Type B pancreatic cell (in vitro differentiated cells): ENCODE measurements around the gene STARD7. TPM values are rescaled to one million over a fixed set of nuclear protein-coding genes. Genes with fewer than 3 reads are reported as not detected.

Source experiments
- DNase-seq: peaks from one replicate; pipeline ENCODE4 v3.0.0; 2021; ENCODE audit warnings: mixed read lengths; ENCODE audit not compliant: unreplicated experiment; ENCODE audit errors: extremely low spot score
- H3K27ac Mint-ChIP-seq: 2 replicates; pipeline ENCODE4 v1.8.0; 2021; ENCODE audit warnings: mild to moderate bottlenecking, mixed read lengths
- H3K27me3 Mint-ChIP-seq: 2 replicates; pipeline ENCODE4 v1.8.0; 2021; ENCODE audit warnings: mixed read lengths
- H3K36me3 Mint-ChIP-seq: 2 replicates; pipeline ENCODE4 v1.8.0; 2021; ENCODE audit warnings: mixed read lengths
- H3K4me1 Mint-ChIP-seq: one replicate; pipeline ENCODE4 v1.8.0; 2021; ENCODE audit warnings: mixed read lengths; ENCODE audit not compliant: unreplicated experiment
- H3K4me3 Mint-ChIP-seq: 2 replicates; pipeline ENCODE4 v1.8.0; 2021; ENCODE audit warnings: mild to moderate bottlenecking, mixed read lengths
- H3K9me3 Mint-ChIP-seq: 2 replicates; pipeline ENCODE4 v1.8.0; 2021; ENCODE audit warnings: mixed read lengths
- total RNA-seq: library from RNA; stranded (reverse); gene quantifications from 2 replicates; pipeline ENCODE4 v1.2.1, GENCODE V29; 2021; ENCODE audit warnings: low replicate concordance
- TF ChIP-seq, protein P1 (sequence below): fragments of 200-600 bp; sonication (generic); conservative IDR thresholded peaks from 2 replicates; pipeline ENCODE4 v1.5.0; 2021; ENCODE audit warnings: antibody characterized with exemption, mild to moderate bottlenecking

The STARD7 gene
- total RNA-seq, 1 donor from 2014 or later = 146 TPM

DNA sequence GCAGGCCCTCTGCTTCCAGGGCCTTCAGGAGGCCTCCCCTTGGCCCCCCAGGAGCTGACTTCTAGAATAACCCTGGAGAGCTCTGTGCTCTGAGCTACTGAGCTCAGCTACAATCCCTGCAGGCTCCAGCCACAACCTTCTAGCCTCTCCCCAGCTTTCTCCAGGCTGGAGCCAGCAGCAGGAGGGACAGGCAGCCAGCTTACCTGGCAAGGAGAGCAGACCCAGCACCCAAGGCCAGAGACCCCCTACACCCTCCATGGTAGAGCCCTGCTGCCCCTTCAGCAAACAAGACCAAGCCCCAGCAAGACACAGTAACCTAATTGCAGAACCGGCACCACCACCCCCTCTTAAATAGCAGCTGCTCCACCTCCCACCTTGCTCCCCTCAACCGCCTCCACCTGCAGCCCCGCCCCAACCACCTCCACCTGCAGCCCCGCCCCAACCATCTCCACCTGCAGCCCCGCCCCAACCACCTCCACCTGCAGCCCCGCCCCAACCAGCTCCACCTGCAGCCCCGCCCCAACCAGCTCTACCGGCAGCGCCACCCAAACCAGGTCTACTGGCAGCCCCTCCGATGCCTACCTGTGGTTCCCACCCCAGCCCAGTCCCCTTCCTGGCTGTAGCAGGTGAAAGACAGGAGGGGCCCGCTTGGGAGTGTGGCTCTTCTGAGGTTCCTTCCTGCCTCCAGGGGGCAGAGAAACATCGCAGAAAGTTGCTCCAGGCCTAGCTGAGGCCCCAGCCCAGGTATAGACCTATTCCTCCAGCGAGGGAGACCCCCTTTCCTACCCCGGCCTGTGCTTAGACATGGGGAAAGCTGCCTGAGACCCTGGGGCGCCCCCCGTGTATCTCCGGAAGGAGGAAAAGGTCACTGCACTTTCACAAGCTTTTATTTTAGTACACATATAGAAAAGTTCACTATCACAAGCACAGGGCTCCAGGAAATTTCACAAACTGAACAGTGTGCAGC lies 70.2 kb downstream of the STARD7 start, which contains the start of gene ASTL:
Gene ASTL (minus strand): TSS at position 324 of the 967 bp plus-strand sequence. CDS start 66 bp downstream, at position 258.
- H3K4me1 Mint-ChIP-seq = no peaks in the 10 kb centered on the region
- TF ChIP-seq, protein P1, sequence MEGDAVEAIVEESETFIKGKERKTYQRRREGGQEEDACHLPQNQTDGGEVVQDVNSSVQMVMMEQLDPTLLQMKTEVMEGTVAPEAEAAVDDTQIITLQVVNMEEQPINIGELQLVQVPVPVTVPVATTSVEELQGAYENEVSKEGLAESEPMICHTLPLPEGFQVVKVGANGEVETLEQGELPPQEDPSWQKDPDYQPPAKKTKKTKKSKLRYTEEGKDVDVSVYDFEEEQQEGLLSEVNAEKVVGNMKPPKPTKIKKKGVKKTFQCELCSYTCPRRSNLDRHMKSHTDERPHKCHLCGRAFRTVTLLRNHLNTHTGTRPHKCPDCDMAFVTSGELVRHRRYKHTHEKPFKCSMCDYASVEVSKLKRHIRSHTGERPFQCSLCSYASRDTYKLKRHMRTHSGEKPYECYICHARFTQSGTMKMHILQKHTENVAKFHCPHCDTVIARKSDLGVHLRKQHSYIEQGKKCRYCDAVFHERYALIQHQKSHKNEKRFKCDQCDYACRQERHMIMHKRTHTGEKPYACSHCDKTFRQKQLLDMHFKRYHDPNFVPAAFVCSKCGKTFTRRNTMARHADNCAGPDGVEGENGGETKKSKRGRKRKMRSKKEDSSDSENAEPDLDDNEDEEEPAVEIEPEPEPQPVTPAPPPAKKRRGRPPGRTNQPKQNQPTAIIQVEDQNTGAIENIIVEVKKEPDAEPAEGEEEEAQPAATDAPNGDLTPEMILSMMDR = peak; percentile 71
- peak within 1 kb of the TSS; percentile 55 for H3K27ac Mint-ChIP-seq
- no peaks in the 10 kb centered on the region for H3K36me3 Mint-ChIP-seq
- peaks cover 13% of the 10 kb centered on the region for H3K27me3 Mint-ChIP-seq
- H3K9me3 Mint-ChIP-seq = no peaks in the 10 kb centered on the region
- DNase-seq = no peak
- peak within 1 kb of the TSS; percentile 54 for H3K4me3 Mint-ChIP-seq

DNA sequence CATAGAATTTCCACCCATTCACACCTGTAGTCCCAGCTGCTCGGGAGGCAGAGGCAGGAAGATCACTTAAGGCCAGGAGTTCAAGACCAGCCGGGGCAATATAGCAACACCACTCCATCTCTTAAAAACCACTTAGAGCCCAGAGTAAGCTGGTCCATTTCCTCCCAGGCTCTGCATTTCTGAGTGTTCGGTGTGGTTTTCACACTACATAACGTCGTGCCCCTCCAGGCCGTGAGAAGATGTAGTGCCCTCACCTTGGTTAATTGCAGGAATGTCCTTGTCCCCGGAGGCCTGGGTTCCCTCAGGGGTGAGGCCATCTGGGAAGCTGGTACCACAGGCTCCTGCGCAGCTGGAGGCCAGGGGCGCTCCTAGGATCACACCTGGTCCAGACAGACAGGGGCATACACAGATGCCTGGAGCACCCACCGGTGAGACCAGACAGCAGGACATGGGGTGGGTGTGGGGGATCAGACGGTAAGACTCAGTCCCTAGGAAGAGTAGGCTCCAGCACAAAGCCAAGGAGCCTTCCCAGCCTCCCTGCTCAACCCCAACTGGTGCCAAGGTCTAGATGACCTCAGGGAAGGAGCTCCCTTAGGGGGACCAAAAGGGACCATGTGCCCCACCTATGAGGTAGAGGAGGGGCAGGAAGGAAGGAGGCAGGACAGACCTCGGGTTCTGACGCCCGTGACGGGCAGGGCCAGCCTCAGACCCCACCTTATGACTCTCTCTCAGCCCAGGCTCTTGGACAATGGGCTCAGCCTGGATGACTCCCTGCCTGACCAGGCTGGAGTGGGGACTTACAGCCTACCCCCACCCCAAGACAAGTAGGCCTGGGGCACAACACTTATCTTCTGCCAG lies 71.1 kb downstream of the STARD7 start:
- no peaks in the 10 kb centered on the region for H3K4me1 Mint-ChIP-seq
- H3K36me3 Mint-ChIP-seq = no peaks in the 10 kb centered on the region
- H3K27me3 Mint-ChIP-seq = peaks cover 15% of the 10 kb centered on the region
- TF ChIP-seq, protein P1 = no peak
- no peaks in the 10 kb centered on the region for H3K9me3 Mint-ChIP-seq
- DNase-seq = no peak
- no peak overlapping the region for H3K4me3 Mint-ChIP-seq
- peak overlapping the region; percentile 55 for H3K27ac Mint-ChIP-seq

DNA sequence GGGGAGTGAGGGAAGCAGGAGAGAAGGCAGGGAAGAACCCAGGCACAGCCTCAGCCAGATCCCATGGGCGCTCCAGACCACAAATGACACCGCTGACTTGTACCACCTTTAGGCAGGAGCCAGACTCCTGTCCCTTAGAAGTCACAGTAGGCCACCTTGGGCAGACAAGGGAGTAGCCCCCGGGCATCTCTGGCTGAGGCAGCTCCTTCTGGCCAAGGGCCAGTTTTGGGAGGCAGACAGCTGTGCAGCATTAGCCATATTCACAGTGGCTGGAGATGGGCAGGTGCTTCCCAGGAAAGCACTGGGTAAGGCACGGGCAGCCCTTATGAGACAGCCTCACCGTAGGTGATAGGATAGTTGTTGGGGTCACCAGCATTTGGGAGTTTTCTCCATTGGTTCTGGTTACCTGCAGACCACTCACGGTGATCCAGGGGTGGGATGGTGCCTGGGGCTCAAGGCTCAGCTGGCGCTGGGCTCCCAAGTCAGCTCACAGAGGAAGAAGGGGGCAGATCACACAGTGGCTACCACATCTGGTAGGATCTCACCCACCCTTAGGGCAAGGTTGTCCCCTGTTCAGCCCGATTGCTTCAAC lies 72.4 kb downstream of the STARD7 start:
- Mint-ChIP-seq H3K27me3 (peaks cover 17% of the 10 kb centered on the region), H3K9me3 (no peaks in the 10 kb centered on the region), H3K27ac (no peak overlapping the region), H3K36me3 (no peaks in the 10 kb centered on the region), H3K4me3 (no peak overlapping the region), H3K4me1 (no peaks in the 10 kb centered on the region)
- DNase-seq = no peak
- TF ChIP-seq, protein P1 = no peak

DNA sequence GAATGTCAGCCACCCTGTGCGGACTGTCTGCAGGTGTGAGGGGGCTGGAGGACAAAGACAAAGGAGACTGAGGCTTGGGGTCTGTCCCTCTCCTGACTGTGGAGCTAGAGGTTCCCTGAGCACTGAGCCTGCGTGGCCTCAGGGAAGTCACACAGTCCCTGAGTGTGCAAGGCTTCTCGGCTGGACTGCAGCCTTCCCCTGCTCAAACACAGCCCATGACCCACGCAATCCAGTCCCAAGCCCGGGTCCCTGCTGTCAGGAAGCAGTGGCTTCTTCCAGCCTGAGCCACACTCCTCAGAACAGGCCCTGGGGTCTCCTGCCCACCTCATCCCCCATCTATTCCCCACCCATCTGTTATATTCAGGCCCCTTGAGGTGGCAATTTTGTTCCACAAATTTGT lies 73.0 kb downstream of the STARD7 start:
- Mint-ChIP-seq H3K4me1 (no peaks in the 10 kb centered on the region), H3K27ac (no peak overlapping the region), H3K36me3 (no peaks in the 10 kb centered on the region), H3K9me3 (no peaks in the 10 kb centered on the region), H3K27me3 (peaks cover 22% of the 10 kb centered on the region), H3K4me3 (no peak overlapping the region)
- TF ChIP-seq, protein P1 = no peak
- DNase-seq = no peak

DNA sequence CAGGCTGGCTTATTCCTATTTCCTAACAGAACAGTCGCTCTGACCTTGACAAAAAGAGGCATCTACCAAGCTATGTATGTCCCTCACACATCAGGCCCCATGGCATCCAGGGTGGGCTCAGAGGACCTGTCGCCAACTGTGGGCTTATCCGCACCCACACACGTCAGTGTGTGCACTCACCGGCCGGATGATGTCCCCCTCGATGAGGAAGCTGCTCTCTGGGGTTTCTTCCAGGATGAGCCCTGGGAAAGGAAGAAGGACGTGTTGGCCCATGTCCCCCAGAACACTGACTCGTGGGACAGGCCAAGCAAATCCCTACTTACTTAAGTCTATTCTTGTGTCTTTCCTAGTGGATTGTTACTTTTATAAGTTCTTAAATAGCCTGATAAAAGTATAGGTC lies 73.5 kb downstream of the STARD7 start:
- peaks cover 27% of the 10 kb centered on the region for H3K27me3 Mint-ChIP-seq
- no peak overlapping the region for H3K4me3 Mint-ChIP-seq
- TF ChIP-seq, protein P1 = no peak
- no peaks in the 10 kb centered on the region for H3K36me3 Mint-ChIP-seq
- DNase-seq = no peak
- no peaks in the 10 kb centered on the region for H3K9me3 Mint-ChIP-seq
- no peaks in the 10 kb centered on the region for H3K4me1 Mint-ChIP-seq
- no peak overlapping the region for H3K27ac Mint-ChIP-seq
